Smooth muscle cell of trachea (primary cell): Measurements from ENCODE around the gene NT5C. TPM values are rescaled to one million over a fixed set of nuclear protein-coding genes. Genes with fewer than 3 reads are reported as not detected.

Experiments used
- total RNA-seq: library from RNA; depleted of rRNA; stranded (reverse); fragments of >200 nt; gene quantifications from 2 replicates; pipeline ENCODE4 v1.2.1, GENCODE V29; 2014

The NT5C gene
- 32.1 and 80.4 TPM in 2 replicates for total RNA-seq

DNA sequence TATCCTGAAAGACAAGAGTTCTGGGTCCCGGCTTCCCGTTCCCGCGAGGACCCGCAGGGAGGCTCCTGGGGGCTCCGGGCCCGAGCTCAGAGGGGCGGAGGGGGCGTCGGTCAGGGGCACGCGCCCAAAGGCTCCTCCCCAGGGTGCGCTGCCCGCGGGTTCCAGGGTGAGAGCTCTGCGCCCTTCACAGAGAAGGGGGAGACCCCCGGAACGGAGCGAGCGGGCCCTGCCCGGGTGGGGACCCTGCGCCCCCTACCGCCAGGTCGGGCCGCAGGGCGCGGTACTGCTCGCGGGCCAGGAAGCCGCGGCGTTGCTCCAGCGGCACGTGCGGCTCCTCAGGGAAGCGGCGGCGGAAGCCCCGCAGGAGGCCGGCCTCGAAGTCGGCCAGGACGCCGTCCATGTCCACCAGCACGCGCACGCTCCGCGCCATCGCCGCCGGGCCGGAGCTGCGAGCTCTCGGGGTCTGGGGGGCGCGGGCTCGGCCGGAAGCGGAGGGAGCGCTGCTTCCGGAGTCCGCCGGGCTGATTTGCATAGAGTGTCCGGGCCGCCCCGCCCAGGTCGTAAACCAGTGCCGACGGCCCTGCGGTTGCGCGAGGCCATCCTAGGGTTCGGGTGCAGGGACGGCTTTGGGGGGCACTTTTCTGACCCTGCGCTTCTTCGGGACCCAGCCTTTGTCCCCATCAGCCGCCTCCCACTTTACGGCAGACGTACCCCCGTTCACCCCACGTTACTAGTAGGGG is at the start of gene NT5C:
Gene NT5C (minus strand): TSS at position 465 of the 740 bp plus-strand sequence. CDS start 35 bp downstream, at position 430.

DNA sequence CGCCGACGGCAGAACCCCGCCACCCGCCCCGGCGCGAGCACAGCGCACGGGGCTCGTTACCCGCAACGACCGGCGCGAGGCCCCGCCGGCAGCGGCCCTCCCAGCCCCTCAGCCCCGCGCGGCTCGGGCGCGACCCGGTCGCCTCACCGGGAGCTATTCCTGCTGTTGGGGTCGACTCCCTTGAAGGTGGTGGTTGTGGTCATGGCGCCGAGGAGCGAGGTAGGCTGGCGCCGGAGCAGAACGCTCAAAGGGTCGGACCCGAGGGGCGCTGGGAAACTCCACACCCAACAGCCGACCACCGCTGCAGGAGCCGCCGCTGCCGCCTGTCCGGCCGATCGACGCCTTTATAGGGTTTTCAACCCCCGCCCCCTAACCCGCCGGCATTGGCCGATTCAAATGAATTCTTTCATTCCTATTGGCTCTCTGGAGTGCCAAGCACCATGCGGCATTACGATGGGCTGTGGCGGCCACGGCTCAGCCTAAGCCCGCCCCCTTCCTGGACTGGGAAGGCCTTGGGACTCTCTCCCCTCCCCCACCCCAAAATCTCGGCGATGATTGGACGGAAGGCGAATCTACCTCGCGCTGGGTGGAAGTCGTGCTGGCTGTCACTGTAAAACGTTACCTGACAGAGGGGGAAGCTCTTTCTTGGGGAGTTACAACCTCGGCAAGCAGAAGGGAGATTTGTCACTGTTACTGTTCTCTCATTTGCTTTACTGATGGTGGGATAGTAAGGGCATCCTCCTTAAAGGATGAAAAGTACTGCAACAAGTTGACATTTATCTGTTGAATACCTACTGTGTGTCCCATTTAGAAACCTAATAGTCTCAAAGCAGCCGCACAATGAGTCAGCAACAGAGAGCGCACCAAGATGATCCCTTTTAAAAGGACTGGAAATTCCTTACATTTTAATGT is 22.9 kb upstream of the NT5C start, which contains the start of gene JPT1:
Gene JPT1 (minus strand): TSS at position 318 of the 912 bp plus-strand sequence. CDS start 115 bp downstream, at position 203.

DNA sequence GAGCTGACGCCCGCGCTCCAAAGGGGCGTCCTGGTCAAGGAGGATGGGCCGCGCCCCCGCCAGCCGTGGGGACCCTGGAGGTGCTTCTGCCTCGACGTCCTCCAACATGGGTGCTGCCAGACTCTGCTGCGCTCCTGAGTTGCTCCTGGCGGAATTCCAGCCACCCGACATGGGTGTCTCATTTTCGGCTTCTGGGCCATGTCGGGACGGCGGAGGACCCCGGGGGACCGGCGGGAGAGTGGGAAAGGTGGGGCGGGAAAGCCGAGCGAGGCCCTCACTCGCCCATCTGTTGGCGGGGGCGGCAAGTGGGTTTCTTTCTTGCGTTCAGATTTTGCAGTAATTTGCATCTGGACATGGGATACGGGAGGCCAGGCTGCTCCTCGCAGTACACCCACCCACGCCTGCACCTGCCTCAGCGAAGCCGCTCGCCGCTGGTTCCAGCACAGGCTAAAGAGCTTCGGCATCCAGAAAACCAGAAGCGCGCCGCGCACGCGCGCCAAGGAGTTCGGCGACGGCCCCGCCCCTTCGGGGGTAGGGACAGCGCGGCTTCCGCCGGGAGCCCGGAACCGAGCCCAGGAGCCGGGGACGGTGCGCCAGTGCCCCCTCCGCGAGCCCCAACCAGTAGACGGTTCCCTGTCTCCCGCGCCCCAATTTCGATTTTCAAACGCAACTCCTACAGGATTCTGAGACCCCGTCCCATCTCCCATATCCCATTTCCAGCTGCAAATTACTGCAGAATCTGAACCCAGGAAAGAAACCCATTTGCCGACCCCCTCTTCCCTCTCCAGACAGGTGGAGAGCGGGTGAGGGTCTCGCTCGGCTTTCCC is 21.9 kb downstream of the NT5C start, which contains the start of gene ARMC7:
Gene ARMC7 (plus strand): TSS at position 563 of the 827 bp plus-strand sequence. CDS start 320 bp downstream, outside the sequence.

DNA sequence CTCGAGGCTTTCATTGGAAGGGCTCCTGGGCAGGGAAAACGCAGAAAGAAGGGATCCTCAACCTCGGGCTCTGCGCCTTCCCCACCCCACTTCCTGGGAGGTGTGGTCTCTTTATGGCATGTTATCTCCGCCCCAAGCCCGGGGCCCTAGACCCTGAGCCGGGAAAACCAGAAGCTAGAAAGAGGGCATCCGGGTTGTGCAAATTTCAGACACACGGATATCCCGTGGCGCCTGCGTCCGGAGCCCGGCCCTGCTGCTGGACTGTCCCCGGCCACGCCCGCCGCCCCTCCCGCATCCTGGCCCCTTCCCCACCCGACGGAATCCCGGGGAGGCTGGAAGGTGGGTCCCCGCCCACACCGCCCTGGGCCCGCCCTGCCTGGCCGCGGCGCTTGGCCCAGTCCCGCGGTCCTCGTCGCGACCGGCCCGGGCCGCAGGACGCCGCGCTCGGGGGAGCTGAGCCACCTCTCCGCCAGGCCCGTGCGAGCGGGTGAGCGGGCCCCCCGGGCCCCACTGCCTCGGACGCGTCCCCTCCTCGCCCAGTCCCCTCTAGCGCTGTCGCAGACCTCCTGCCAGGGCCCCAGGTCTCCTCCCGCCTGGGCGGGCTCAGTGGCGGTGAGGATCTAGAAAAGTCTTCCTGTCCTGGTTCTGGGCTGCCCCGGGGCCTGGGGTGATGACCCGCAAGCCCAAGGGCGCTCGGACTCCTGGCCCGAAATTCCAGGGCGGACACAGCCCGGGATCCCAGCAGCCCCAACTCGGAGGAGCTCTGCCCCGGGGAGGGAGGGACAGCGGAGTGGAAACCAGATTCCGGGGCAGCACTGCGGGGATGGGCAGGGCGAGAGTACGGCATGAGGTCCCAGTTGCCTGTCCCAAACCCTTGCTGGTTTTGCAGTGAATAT is 43.7 kb downstream of the NT5C start, which contains the start of gene SLC16A5:
Gene SLC16A5 (plus strand): TSS at position 397 of the 896 bp plus-strand sequence. CDS start 5,683 bp downstream, outside the sequence.

Other genes with a start within 250 kb of the NT5C start
- gene FADS6, start 238.1 kb downstream of the NT5C start, total RNA-seq, result not detected in 2 replicates
- under 0.01 TPM in 2 replicates for gene USH1G, start 208.5 kb downstream of the NT5C start, total RNA-seq
- not detected in 2 replicates for gene OTOP2, start 207.5 kb downstream of the NT5C start, total RNA-seq
- gene OTOP3, start 195.8 kb downstream of the NT5C start, total RNA-seq, result not detected in 2 replicates
- 0.29 and 0.66 TPM in 2 replicates for gene HID1, start 159.0 kb downstream of the NT5C start, total RNA-seq
- gene CDR2L, start 144.1 kb downstream of the NT5C start, total RNA-seq, result 12.7 and 21.2 TPM in 2 replicates
- gene MRPL58, start 119.1 kb downstream of the NT5C start, total RNA-seq, result 22.8 and 46.1 TPM in 2 replicates
- 279 and 530 TPM in 2 replicates for gene ATP5PD, start 84.8 kb downstream of the NT5C start, total RNA-seq
- gene KCTD2, start 84.5 kb downstream of the NT5C start, total RNA-seq, result 20.5 and 27.3 TPM in 2 replicates
- 9.2 and 27.8 TPM in 2 replicates for gene SLC16A5, start 43.8 kb downstream of the NT5C start, total RNA-seq
- gene ARMC7, start 21.8 kb downstream of the NT5C start, total RNA-seq, result 2.9 and 5.3 TPM in 2 replicates
- gene JPT1, start 22.8 kb upstream of the NT5C start, total RNA-seq, result 55.7 and 168 TPM in 2 replicates
- 113 and 134 TPM in 2 replicates for gene SUMO2, start 51.2 kb upstream of the NT5C start, total RNA-seq
- gene NUP85, start 73.9 kb upstream of the NT5C start, total RNA-seq, result 18.9 and 35.2 TPM in 2 replicates
- 16.9 and 18.5 TPM in 2 replicates for gene GGA3, start 129.9 kb upstream of the NT5C start, total RNA-seq
- 41.2 and 49.6 TPM in 2 replicates for gene MRPS7, start 130.1 kb upstream of the NT5C start, total RNA-seq
- gene MIF4GD, start 139.5 kb upstream of the NT5C start, total RNA-seq, result 5.8 and 6.9 TPM in 2 replicates
- 5.3 and 5.5 TPM in 2 replicates for gene SLC25A19, start 157.7 kb upstream of the NT5C start, total RNA-seq